Frontal cortex (tissue), 4 donors: Measurements from ENCODE around the gene KIAA1958. TPM values are rescaled to one million over a fixed set of nuclear protein-coding genes. Genes with fewer than 3 reads are reported as not detected.

Experiments
- DNase-seq, 2 donors: peaks; one replicate each; pipeline ENCODE4 v3.0.0; 2012; ENCODE audit warnings: low spot score in 2 of 2
- FAIRE-seq: peaks from 2 replicates; lab custom pipeline; 2012; peaks lifted over from hg19 to GRCh38; lab: Jason Lieb, UNC
- total RNA-seq: library from RNA; depleted of rRNA; stranded (reverse); fragments of >200 nt; gene quantifications from one replicate; pipeline ENCODE4 v1.2.3, GENCODE V29; 2014
- donor health status: control.
- donor health status: control.
- donor health status: control.

The KIAA1958 gene
- total RNA-seq, 1 donor from 2014 or later: 10.6 TPM

- DNase-seq (no peak), FAIRE-seq (no peak)
Observed at GRCh38 chr9:112700085-112700484, 213.5 kb downstream of the KIAA1958 start.

GRCh38 chr9:112703304-112703703 lies 216.7 kb downstream of the KIAA1958 start:
- no peak for DNase-seq
- FAIRE-seq: no peak

GRCh38 chr9:112705768-112706427 lies 219.3 kb downstream of the KIAA1958 start:
- FAIRE-seq (no peak), DNase-seq (no peak)

GRCh38 chr9:112711050-112711689 lies 224.5 kb downstream of the KIAA1958 start:
- FAIRE-seq (peak; percentile 74), DNase-seq (no peak)

GRCh38 chr9:112712678-112713077 lies 226.1 kb downstream of the KIAA1958 start:
- DNase-seq (no peak), FAIRE-seq (no peak)

- DNase-seq (peak; percentile 85 to 93), FAIRE-seq (no peak)
Observed at GRCh38 chr9:112717661-112718331, 231.2 kb downstream of the KIAA1958 start, which contains the start of gene INIP. Gene INIP, minus strand, starts transcription at chr9:112718117. Its CDS starts 1,632 bp downstream, at chr9:112716485.

Other genes with a start within 250 kb of the KIAA1958 start
- gene PTBP3, start 153.2 kb upstream of the KIAA1958 start, total RNA-seq: 39.5 TPM
- 11.0 TPM for gene HSDL2, start 106.7 kb upstream of the KIAA1958 start, total RNA-seq
- 35.1 TPM for gene INIP, start 231.3 kb downstream of the KIAA1958 start, total RNA-seq